ENCODE results near the gene ZBTB12. TPM values are rescaled to one million over a fixed set of nuclear protein-coding genes. Genes with fewer than 3 reads are reported as not detected.
"Not testable (repeated sequence)": the region's sequence is repeated elsewhere in the genome, so short reads cannot be mapped to it uniquely, and the experiment has no call there.

Gene ZBTB12
- total and polyA plus RNA-seq, 9 of the 15 experiments (the other 6 are each of a cell fraction or from before 2014, with no cell fraction given), result 0.03 to 12.4 (median 5.8) TPM; not detected in 1

- TF ChIP-seq PHB (CRISPR knock-in tag; IDR thresholded peaks at IDR 0.05) (no peak), ZKSCAN1 (IDR thresholded peaks at IDR 0.05; ENCODE audit: low read depth, low read length) (no peak)
Observed at GRCh38 chr6:31858707-31859106, 43.2 kb downstream of the ZBTB12 start (continued).

GRCh38 chr6:31857774-31858173 is 44.1 kb downstream of the ZBTB12 start:
- BruUV-seq (replicated peaks), result not testable (repeated sequence)
- WGBS (ENCODE audit: insufficient coverage, low coverage, missing lambda C conversion rate), result 90% methylated on average over 8 of the region's 8 CpGs

More at GRCh38 chr6:31857774-31858173, 44.1 kb downstream of the ZBTB12 start:
- Histone ChIP-seq H3K36me3 (ENCODE audit: control insufficient read depth, insufficient read depth, low read length) (peaks cover 40% of the 10 kb centered on the region; the same call in 2 of the 3 replicates), H3K79me2 (ENCODE audit: control insufficient read depth, insufficient read depth, low read length) (peaks cover 10% of the 10 kb centered on the region; the same call in 2 of the 3 replicates), H3K4me1 (replicated peaks in 1 of 2; ENCODE audit: control insufficient read depth in 2 of 2, insufficient read depth in 2 of 2, low read length in 2 of 2) (peaks cover 7 to 14% of the 10 kb centered on the region in 2 experiments; a peak in 4 of 5 replicates)
- H3K4me2 ChIP-seq (ENCODE audit: insufficient read depth, low read length); DNase-seq (ENCODE audit: extremely low read depth in 1 of 4, low spot score in 3 of 4); H3K9me1 ChIP-seq (ENCODE audit: control insufficient read depth, insufficient read depth, low read length); H3K9me3 ChIP-seq (replicated peaks; ENCODE audit: control insufficient read depth, insufficient read depth, low read depth, low read length); FAIRE-seq; ATAC-seq; H3K9ac ChIP-seq (ENCODE audit: insufficient read depth in 1 of 2, low read depth in 2 of 2, low read length in 2 of 2); H4K20me1 ChIP-seq (replicated peaks; ENCODE audit: control insufficient read depth, insufficient read depth, low read length); H3K4me3 ChIP-seq; in situ Hi-C loops (cut with MboI); H2AFZ ChIP-seq (ENCODE audit: low read depth, low read length); CTCF ChIA-PET (ENCODE audit: low intra/inter-chr PET ratio); H3K27me3 ChIP-seq (ENCODE audit: control insufficient read depth in 2 of 2, insufficient read depth in 2 of 2, low read length in 2 of 2); intact Hi-C loops (cut with micrococcal nuclease); H3K27ac ChIP-seq (ENCODE audit: extremely low read depth, low read depth, low read length); TF ChIP-seq ATF3 (IDR thresholded peaks at IDR 0.05): not testable (repeated sequence)
- POLR2A ChIA-PET, result interaction anchor here (0.6 to 6.2 kb wide), 6 partner anchors 13 to 206 kb away, joined by 4 to 91 read pairs (median 8); partner anchors contain the start of genes BAG6, CSNK2B and GPANK1
- 0 out of 2 replicates have a peak, but pooled peaks have one; percentile 25 for TF ChIP-seq ZNF395 (CRISPR knock-in tag; IDR thresholded peaks at IDR 0.05)
- TF ChIP-seq STAT6 (CRISPR knock-in tag; IDR thresholded peaks at IDR 0.05), result peak; percentile 61; the same call in 1 of the 2 replicates
- TF ChIP-seq ATF3 (CRISPR knock-in tag; conservative IDR thresholded peaks at IDR 0.05), result 0 out of 2 replicates have a peak, but pooled peaks have one; percentile 54
- 0 out of 2 replicates have a peak, but pooled peaks have one; percentile 31 for TF ChIP-seq EGR1 (conservative IDR thresholded peaks at IDR 0.05)
